ENCODE data around the gene GMFB. TPM values are rescaled to one million over a fixed set of nuclear protein-coding genes. Genes with fewer than 3 reads are reported as not detected.

The GMFB gene
- total and polyA plus RNA-seq, 2 experiments from 2014 or later, result 56.5 to 88.3 TPM

- DNase-seq (ENCODE audit: low spot score) (no peak), ATAC-seq (no peak)
- no peaks in the 10 kb centered on the region for H3K4me1 ChIP-seq (ENCODE audit: insufficient read depth)
- no peaks in the 10 kb centered on the region for H3F3A ChIP-seq (replicated peaks; ENCODE audit: low read depth)
- Mint-ChIP-seq H3K4me1 (peaks cover 5% of the 10 kb centered on the region; the same call in 2 of the 3 replicates), H3K27ac (no peak overlapping the region), H3K36me3 (ENCODE audit: low read depth) (peaks cover 38% of the 10 kb centered on the region), H3K27me3 (ENCODE audit: insufficient read depth, low read depth, poor library complexity) (peaks cover 4% of the 10 kb centered on the region), H3K9me3 (no peaks in the 10 kb centered on the region; the same call in 2 of the 3 replicates), H3K4me3 (no peak overlapping the region)
- TF ChIP-seq JUNB (IDR thresholded peaks at IDR 0.05; ENCODE audit: unreplicated experiment) (no peak), ZNF462 (CRISPR knock-in tag; IDR thresholded peaks at IDR 0.05) (no peak), REST (IDR thresholded peaks at IDR 0.05; ENCODE audit: unreplicated experiment) (no peak), ZNF114 (CRISPR knock-in tag; IDR thresholded peaks at IDR 0.05) (no peak)
- peaks cover 28% of the 10 kb centered on the region for H3K36me3 ChIP-seq (ENCODE audit: insufficient read depth)
- no peak overlapping the region for H3K4me2 ChIP-seq
- H4K20me1 ChIP-seq (replicated peaks; ENCODE audit: insufficient read depth), result peaks cover 5% of the 10 kb centered on the region; the same call in 1 of the 2 replicates
- H3K79me2 ChIP-seq (replicated peaks; ENCODE audit: insufficient read depth), result peaks cover 14% of the 10 kb centered on the region; the same call in 1 of the 2 replicates
- no peak overlapping the region for H3K4me3 ChIP-seq
- no peaks in the 10 kb centered on the region for H3K27me3 ChIP-seq (ENCODE audit: insufficient read depth)
- no peaks in the 10 kb centered on the region for H3K9me2 ChIP-seq (ENCODE audit: insufficient read depth)
- H2AFZ ChIP-seq, result no peak overlapping the region
- no peak overlapping the region for H3K27ac ChIP-seq (ENCODE audit: low read depth)
Measured at GRCh38 chr14:54425068-54425467, 63.7 kb downstream of the GMFB start.

Other genes starting within 250 kb of the GMFB start
- gene CDKN3, start 92.0 kb downstream of the GMFB start, total RNA-seq (2014; rRNA removed; shearing (Covaris generic)), result 36.3 and 61.7 TPM in 2 replicates
- gene CDKN3, start 92.0 kb downstream of the GMFB start, polyA plus RNA-seq (2016; fragmentation: Nextera tagmentation; extraction: Ambion mirVana), result 86.8 and 97.4 TPM in 2 replicates
- gene CNIH1, start 47.6 kb downstream of the GMFB start, total RNA-seq (2014; rRNA removed; shearing (Covaris generic)), result 172 and 197 TPM in 2 replicates
- gene CNIH1, start 47.6 kb downstream of the GMFB start, polyA plus RNA-seq (2016; fragmentation: Nextera tagmentation; extraction: Ambion mirVana), result 135 and 141 TPM in 2 replicates
- gene CGRRF1, start 20.9 kb upstream of the GMFB start, total RNA-seq (2014; rRNA removed; shearing (Covaris generic)), result 18.8 and 20.7 TPM in 2 replicates
- gene CGRRF1, start 20.9 kb upstream of the GMFB start, polyA plus RNA-seq (2016; fragmentation: Nextera tagmentation; extraction: Ambion mirVana), result 23.0 and 28.3 TPM in 2 replicates
- 5.2 and 6.9 TPM in 2 replicates for gene SAMD4A, start 78.1 kb upstream of the GMFB start, total RNA-seq (2014; rRNA removed; shearing (Covaris generic))
- gene SAMD4A, start 78.1 kb upstream of the GMFB start, polyA plus RNA-seq (2016; fragmentation: Nextera tagmentation; extraction: Ambion mirVana), result 1.1 and 1.6 TPM in 2 replicates

All from GM23338 (cell line).